Hepatocyte (in vitro differentiated cells): ENCODE measurements around the gene GPC5. TPM values are rescaled to one million over a fixed set of nuclear protein-coding genes. Genes with fewer than 3 reads are reported as not detected.

Source experiments
- DNase-seq: peaks from one replicate; pipeline ENCODE4 v3.0.0-alpha.2; 2016; ENCODE audit warnings: low spot score
- H2AFZ ChIP-seq: fragments of 200-600 bp; sonication (generic); 2 replicates; pipeline ENCODE4 v1.6.0; 2016; ENCODE audit warnings: antibody characterized with exemption, mild to moderate bottlenecking
- H3K27ac ChIP-seq: fragments of 200-600 bp; sonication (generic); 2 replicates; pipeline ENCODE4 v1.5.1; 2016; ENCODE audit warnings: mild to moderate bottlenecking
- H3K27me3 ChIP-seq: fragments of 200-600 bp; sonication (generic); 2 replicates; pipeline ENCODE4 v1.6.1; 2016
- H3K36me3 ChIP-seq: fragments of 200-600 bp; sonication (generic); replicated peaks from 2 replicates; pipeline ENCODE4 v1.5.1; 2016; ENCODE audit warnings: low read depth; ENCODE audit not compliant: insufficient read depth
- H3K4me1 ChIP-seq: fragments of 200-600 bp; sonication (generic); 2 replicates; pipeline ENCODE4 v1.5.1; 2016; ENCODE audit warnings: mild to moderate bottlenecking, moderate library complexity; ENCODE audit not compliant: insufficient read depth
- H3K4me2 ChIP-seq: fragments of 200-600 bp; sonication (generic); 2 replicates; pipeline ENCODE4 v1.6.0; 2016
- H3K4me3 ChIP-seq: fragments of 200-600 bp; sonication (generic); 2 replicates; pipeline ENCODE4 v1.5.1; 2016; ENCODE audit warnings: mild to moderate bottlenecking
- H3K79me2 ChIP-seq: fragments of 200-600 bp; sonication (generic); 2 replicates; pipeline ENCODE4 v1.6.0; 2017; ENCODE audit warnings: mild to moderate bottlenecking
- H3K9me2 ChIP-seq: fragments of 200-600 bp; sonication (generic); replicated peaks from 2 replicates; pipeline ENCODE4 v1.6.0; 2017; ENCODE audit warnings: mild to moderate bottlenecking; ENCODE audit not compliant: insufficient read depth
- H3K9me3 ChIP-seq: fragments of 200-600 bp; sonication (generic); 2 replicates; pipeline ENCODE4 v1.5.1; 2016; ENCODE audit warnings: low read depth, mild to moderate bottlenecking
- H4K20me1 ChIP-seq: fragments of 200-600 bp; sonication (generic); 2 replicates; pipeline ENCODE4 v1.6.0; 2016; ENCODE audit warnings: mild to moderate bottlenecking; ENCODE audit not compliant: insufficient read depth, poor library complexity, severe bottlenecking
- CTCF ChIP-seq: fragments of 200-600 bp; sonication (generic); IDR thresholded peaks from 2 replicates; pipeline ENCODE4 v1.5.1; 2016; ENCODE audit warnings: antibody characterized with exemption, mild to moderate bottlenecking; ENCODE audit not compliant: poor library complexity
- EZH2 ChIP-seq: fragments of 200-600 bp; sonication (generic); IDR thresholded peaks from 2 replicates; pipeline ENCODE4 v1.6.1; 2016; ENCODE audit warnings: antibody characterized with exemption, mild to moderate bottlenecking, borderline replicate concordance
- EZH2phosphoT487 ChIP-seq: fragments of 200-600 bp; sonication (generic); IDR thresholded peaks from one replicate; pipeline ENCODE4 v1.6.1; 2018; ENCODE audit warnings: antibody characterized with exemption, mild to moderate bottlenecking, low read depth, moderate library complexity; ENCODE audit not compliant: unreplicated experiment, severe bottlenecking
- WGBS: methylation state at CpG from one replicate; pipeline ENCODE4 v1.1.6; 2016; ENCODE audit warnings: low lambda C conversion rate; ENCODE audit errors: missing lambda C conversion rate; 5-methylcytosine and 5-hydroxymethylcytosine counted together
- polyA plus RNA-seq: library from polyadenylated mRNA; unstranded; fragments of >200 nt; fragmentation: Nextera tagmentation; extraction: Ambion mirVana; gene quantifications from 2 replicates; pipeline ENCODE4 v1.2.1, GENCODE V29; 2016
- total RNA-seq: library from RNA; depleted of rRNA; stranded (reverse); fragments of >200 nt; gene quantifications from 2 replicates; pipeline ENCODE4 v1.2.3, GENCODE V29; 2014

Gene GPC5
- total and polyA plus RNA-seq, 2 experiments from 2014 or later: 3.9 to 5.4 TPM

- no peak for DNase-seq
- Histone ChIP-seq H3K36me3 (no peaks in the 10 kb centered on the region), H3K27ac (no peak overlapping the region), H3K4me3 (no peak overlapping the region), H3K4me2 (peak overlapping the region; percentile 17), H3K4me1 (no peaks in the 10 kb centered on the region), H4K20me1 (no peaks in the 10 kb centered on the region), H3K9me2 (no peaks in the 10 kb centered on the region), H2AFZ (no peak overlapping the region), H3K79me2 (no peaks in the 10 kb centered on the region), H3K9me3 (peaks cover 5% of the 10 kb centered on the region), H3K27me3 (no peaks in the 10 kb centered on the region)
- TF ChIP-seq EZH2phosphoT487: no peak
- no peak for TF ChIP-seq EZH2
- no peak for TF ChIP-seq CTCF
- WGBS: 54% methylated on average over 2 of the region's 2 CpGs
Measured at GRCh38 chr13:92807966-92808365, 1409.5 kb downstream of the GPC5 start.

GRCh38 chr13:92821324-92821723, 1422.9 kb downstream of the GPC5 start:
- Histone ChIP-seq H3K27me3 (no peaks in the 10 kb centered on the region), H3K4me1 (no peaks in the 10 kb centered on the region), H3K36me3 (no peaks in the 10 kb centered on the region), H2AFZ (no peak overlapping the region), H3K27ac (no peak overlapping the region), H3K4me2 (no peak overlapping the region), H3K4me3 (no peak overlapping the region), H4K20me1 (no peaks in the 10 kb centered on the region), H3K79me2 (no peaks in the 10 kb centered on the region), H3K9me3 (no peaks in the 10 kb centered on the region), H3K9me2 (no peaks in the 10 kb centered on the region)
- no peak for DNase-seq
- WGBS: 84% methylated on average over 2 of the region's 2 CpGs
- TF ChIP-seq EZH2 (no peak), CTCF (no peak), EZH2phosphoT487 (no peak)

- Histone ChIP-seq H3K9me2 (no peaks in the 10 kb centered on the region), H3K4me3 (no peak overlapping the region), H3K4me1 (no peaks in the 10 kb centered on the region), H4K20me1 (no peaks in the 10 kb centered on the region), H3K27ac (no peak overlapping the region), H3K79me2 (no peaks in the 10 kb centered on the region), H2AFZ (no peak overlapping the region), H3K4me2 (no peak overlapping the region), H3K36me3 (no peaks in the 10 kb centered on the region), H3K9me3 (no peaks in the 10 kb centered on the region), H3K27me3 (no peaks in the 10 kb centered on the region)
- 77% methylated on average over 1 of the region's 1 CpG for WGBS
- no peak for DNase-seq
- TF ChIP-seq EZH2phosphoT487 (no peak), EZH2 (no peak), CTCF (no peak)
Measured at GRCh38 chr13:92823059-92823458, 1424.6 kb downstream of the GPC5 start.
